Daoy (cell line): ENCODE results near the gene SNRNP70. TPM values are rescaled to one million over a fixed set of nuclear protein-coding genes. Genes with fewer than 3 reads are reported as not detected.

ENCODE experiments used
- total RNA-seq: library from RNA; depleted of rRNA; stranded (reverse); fragments of >200 nt; shearing (Covaris generic); gene quantifications from 2 replicates; pipeline ENCODE4 v1.2.3, GENCODE V29; 2014; rRNA removed

SNRNP70 gene
- total RNA-seq, 1 experiment from 2014 or later, result 179 TPM

Other genes starting within 250 kb of the SNRNP70 start
- 0.69 TPM in 1 of 2 replicates, not detected in the other for gene HSD17B14, start 249.0 kb upstream of the SNRNP70 start, total RNA-seq
- gene PLEKHA4, start 216.8 kb upstream of the SNRNP70 start, total RNA-seq, result 2.1 and 4.5 TPM in 2 replicates
- 50.7 and 56.2 TPM in 2 replicates for gene PPP1R15A, start 213.0 kb upstream of the SNRNP70 start, total RNA-seq
- gene TULP2, start 186.7 kb upstream of the SNRNP70 start, total RNA-seq, result not detected in 2 replicates
- gene NUCB1, start 185.1 kb upstream of the SNRNP70 start, total RNA-seq, result 105 and 106 TPM in 2 replicates
- not detected in 2 replicates for gene DHDH, start 151.8 kb upstream of the SNRNP70 start, total RNA-seq
- 43.7 and 54.2 TPM in 2 replicates for gene BAX, start 130.6 kb upstream of the SNRNP70 start, total RNA-seq
- 754 and 855 TPM in 2 replicates for gene FTL, start 120.1 kb upstream of the SNRNP70 start, total RNA-seq
- gene GYS1, start 92.1 kb upstream of the SNRNP70 start, total RNA-seq, result 19.2 and 36.8 TPM in 2 replicates
- gene RUVBL2, start 91.6 kb upstream of the SNRNP70 start, total RNA-seq, result 550 and 590 TPM in 2 replicates
- gene LHB, start 68.4 kb upstream of the SNRNP70 start, total RNA-seq, result 0.60 and 4.0 TPM in 2 replicates
- 5.3 and 11.9 TPM in 2 replicates for gene CGB3, start 61.1 kb upstream of the SNRNP70 start, total RNA-seq
- 2.2 TPM in 1 of 2 replicates, not detected in the other for gene CGB2, start 53.6 kb upstream of the SNRNP70 start, total RNA-seq
- not detected in 2 replicates for gene CGB1, start 48.6 kb upstream of the SNRNP70 start, total RNA-seq
- 22.0 and 35.7 TPM in 2 replicates for gene CGB5, start 41.6 kb upstream of the SNRNP70 start, total RNA-seq
- gene CGB8, start 36.3 kb upstream of the SNRNP70 start, total RNA-seq, result 27.8 and 31.4 TPM in 2 replicates
- gene CGB7, start 27.7 kb upstream of the SNRNP70 start, total RNA-seq, result 4.3 and 6.8 TPM in 2 replicates
- not detected in 2 replicates for gene NTF4, start 20.6 kb upstream of the SNRNP70 start, total RNA-seq
- not detected in 2 replicates for gene KCNA7, start 12.8 kb upstream of the SNRNP70 start, total RNA-seq
- gene LIN7B, start 28.9 kb downstream of the SNRNP70 start, total RNA-seq, result 6.7 and 7.2 TPM in 2 replicates
- 2.3 and 2.6 TPM in 2 replicates for gene C19orf73, start 33.7 kb downstream of the SNRNP70 start, total RNA-seq
- 5.4 and 10.4 TPM in 2 replicates for gene PPFIA3, start 34.1 kb downstream of the SNRNP70 start, total RNA-seq
- gene HRC, start 69.9 kb downstream of the SNRNP70 start, total RNA-seq, result not detected in 2 replicates
- 2.1 and 31.7 TPM in 2 replicates for gene TRPM4, start 72.3 kb downstream of the SNRNP70 start, total RNA-seq
- gene SLC6A16, start 239.7 kb downstream of the SNRNP70 start, total RNA-seq, result not detected in 2 replicates
- gene CD37, start 250.0 kb downstream of the SNRNP70 start, total RNA-seq, result not detected in 2 replicates